HG02759 (cell line): Measurements from ENCODE around the gene ACSM2A.
"Not testable (repeated sequence)": the region's sequence is repeated elsewhere in the genome, so short reads cannot be mapped to it uniquely, and the experiment has no call there.

Experiments
- ATAC-seq: cut with Tn5 transposase; IDR thresholded peaks from one replicate; pipeline ENCODE4 v1.9.1; 2021; ENCODE audit warnings: mild to moderate bottlenecking, moderate library complexity; ENCODE audit not compliant: unreplicated experiment

ACSM2A gene

GRCh38 chr16:20446652-20447393 is 4.5 kb upstream of the ACSM2A start:
- not testable (repeated sequence) for ATAC-seq

- not testable (repeated sequence) for ATAC-seq
Measured at GRCh38 chr16:20453633-20454032, 2.3 kb downstream of the ACSM2A start.

GRCh38 chr16:20459227-20459626 is 7.9 kb downstream of the ACSM2A start:
- ATAC-seq = not testable (repeated sequence)

- ATAC-seq = not testable (repeated sequence)
Measured at GRCh38 chr16:20460313-20460712, 9.0 kb downstream of the ACSM2A start.

- ATAC-seq = not testable (repeated sequence)
Measured at GRCh38 chr16:20468954-20469353, 17.6 kb downstream of the ACSM2A start.

GRCh38 chr16:20469930-20470329 is 18.6 kb downstream of the ACSM2A start:
- not testable (repeated sequence) for ATAC-seq

GRCh38 chr16:20470732-20471131 is 19.4 kb downstream of the ACSM2A start:
- not testable (repeated sequence) for ATAC-seq

GRCh38 chr16:20477188-20477744 is 25.9 kb downstream of the ACSM2A start:
- ATAC-seq = not testable (repeated sequence)

GRCh38 chr16:20483989-20484388 is 32.7 kb downstream of the ACSM2A start:
- not testable (repeated sequence) for ATAC-seq

GRCh38 chr16:20484726-20485125 is 33.4 kb downstream of the ACSM2A start:
- ATAC-seq = no peak

GRCh38 chr16:20485408-20485807 is 34.1 kb downstream of the ACSM2A start:
- ATAC-seq = no peak

GRCh38 chr16:20490994-20491393 is 39.7 kb downstream of the ACSM2A start:
- not testable (repeated sequence) for ATAC-seq

GRCh38 chr16:20491448-20491847 is 40.1 kb downstream of the ACSM2A start:
- not testable (repeated sequence) for ATAC-seq

- no peak for ATAC-seq
Measured at GRCh38 chr16:20504418-20504817, 53.1 kb downstream of the ACSM2A start.

- ATAC-seq = no peak
Measured at GRCh38 chr16:20507280-20507679, 56.0 kb downstream of the ACSM2A start.

- ATAC-seq = no peak
Measured at GRCh38 chr16:20510323-20510722, 59.0 kb downstream of the ACSM2A start.

- no peak for ATAC-seq
Measured at GRCh38 chr16:20515688-20516090, 64.4 kb downstream of the ACSM2A start.

- ATAC-seq = no peak
Measured at GRCh38 chr16:20517149-20517548, 65.8 kb downstream of the ACSM2A start.

GRCh38 chr16:20519231-20519630 is 67.9 kb downstream of the ACSM2A start:
- ATAC-seq = no peak

- no peak for ATAC-seq
Measured at GRCh38 chr16:20520103-20520502, 68.8 kb downstream of the ACSM2A start.

GRCh38 chr16:20531795-20532194 is 80.5 kb downstream of the ACSM2A start:
- ATAC-seq = not testable (repeated sequence)

- not testable (repeated sequence) for ATAC-seq
Measured at GRCh38 chr16:20532284-20532792, 81.0 kb downstream of the ACSM2A start.
